MV-4-11 (cell line): ENCODE measurements around the gene ZNF383.
"Not testable (repeated sequence)": the region's sequence is repeated elsewhere in the genome, so short reads cannot be mapped to it uniquely, and the experiment has no call there.

Source experiments
- DNase-seq: peaks from one replicate; lab custom pipeline; 2025; lab: John Stamatoyannopoulos, UW

The ZNF383 gene

DNA sequence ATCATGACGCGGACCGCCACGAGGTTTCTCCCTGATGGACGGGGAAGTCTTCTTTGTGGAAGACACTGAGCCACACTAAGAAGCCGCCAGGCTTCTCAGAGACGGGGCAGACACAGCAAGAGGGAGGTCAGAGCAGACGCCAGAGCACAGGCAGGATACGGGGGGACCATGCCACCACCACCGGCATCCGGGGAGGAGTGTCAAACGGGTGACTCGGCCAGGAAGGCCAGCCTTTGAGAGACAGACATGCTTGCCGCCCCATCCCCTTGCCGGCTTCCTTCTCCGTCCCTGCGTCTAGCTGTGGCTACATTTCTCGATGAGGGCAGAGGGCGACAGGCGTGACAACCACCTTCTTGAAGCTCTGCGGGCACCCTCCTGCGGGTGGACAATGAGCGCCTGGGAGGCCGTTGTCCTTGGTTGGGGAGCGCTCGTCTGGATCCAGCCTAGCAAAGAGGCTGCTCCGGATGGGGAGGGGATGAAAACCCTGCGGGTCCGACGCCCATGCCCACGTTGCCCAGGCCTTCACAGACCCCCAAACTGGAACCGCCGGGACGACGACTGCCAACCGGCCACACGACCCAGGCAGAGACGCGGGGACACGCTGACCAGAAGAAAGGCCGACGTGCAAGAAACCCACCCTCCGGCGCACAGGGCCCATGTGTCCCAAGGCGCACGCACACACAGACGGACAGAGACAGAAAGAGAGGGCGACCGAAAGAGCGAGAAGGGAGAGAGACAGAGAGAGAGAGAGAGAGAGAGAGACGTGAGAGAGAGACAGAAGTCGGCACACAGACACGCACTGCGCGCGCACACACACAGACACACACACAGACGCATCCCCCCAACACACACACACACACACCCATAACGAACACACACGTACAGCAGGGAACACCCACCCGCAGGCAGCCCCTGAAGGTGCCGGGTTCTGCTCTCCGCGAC is 75.3 kb downstream of the ZNF383 start:
- not testable (repeated sequence) for DNase-seq

DNA sequence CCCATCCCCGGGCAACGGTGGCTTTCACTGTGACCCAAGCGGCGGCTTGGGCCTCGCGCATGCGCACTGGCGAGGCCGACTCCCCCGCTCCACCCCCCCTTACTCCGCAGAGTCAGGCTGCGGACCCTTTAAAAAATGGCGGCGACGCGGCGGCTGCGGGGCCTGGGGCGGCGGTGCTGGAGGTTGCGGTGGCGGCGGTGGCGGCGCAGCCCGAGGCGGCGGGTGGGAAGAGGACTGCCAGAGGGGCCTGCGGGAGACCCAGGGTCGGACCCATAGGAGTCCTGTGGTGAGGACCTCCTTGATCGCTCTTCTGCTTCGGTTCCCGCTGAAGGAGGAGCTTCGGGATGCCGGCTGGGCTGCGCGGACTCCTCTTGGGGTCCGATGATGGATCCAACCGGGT is 76.2 kb downstream of the ZNF383 start:
- not testable (repeated sequence) for DNase-seq
